GM23338 (cell line): ENCODE results near the gene RTN4RL1. TPM values are rescaled to one million over a fixed set of nuclear protein-coding genes. Genes with fewer than 3 reads are reported as not detected.

Source experiments
- ATAC-seq: fragments of 200-7000 bp; cut with Tn5 transposase; 3 replicates; pipeline ENCODE4 v1.9.1; 2020
- DNase-seq: peaks from one replicate; pipeline ENCODE4 v3.0.0-alpha.2; 2015; ENCODE audit warnings: low spot score
- H2AFZ ChIP-seq: fragments of 200-600 bp; sonication (generic); 2 replicates; pipeline ENCODE4 v1.8.0; 2016; ENCODE audit warnings: antibody characterized with exemption, mild to moderate bottlenecking, moderate library complexity
- H3F3A ChIP-seq: fragments of 200-600 bp; sonication (generic); replicated peaks from 2 replicates; pipeline ENCODE4 v1.8.0; 2017; ENCODE audit warnings: antibody characterized with exemption, mixed run types, low read depth
- H3K27ac ChIP-seq: fragments of 200-600 bp; sonication (generic); 2 replicates; pipeline ENCODE4 v1.6.1; 2016; ENCODE audit warnings: low read depth
- H3K27me3 ChIP-seq: fragments of 200-600 bp; sonication (generic); 2 replicates; pipeline ENCODE4 v1.8.0; 2016; ENCODE audit warnings: mild to moderate bottlenecking, mixed run types, moderate library complexity; ENCODE audit not compliant: insufficient read depth
- H3K36me3 ChIP-seq: fragments of 200-600 bp; sonication (generic); 2 replicates; pipeline ENCODE4 v1.8.0; 2016; ENCODE audit warnings: mild to moderate bottlenecking; ENCODE audit not compliant: insufficient read depth
- H3K4me1 ChIP-seq: fragments of 200-600 bp; sonication (generic); 2 replicates; pipeline ENCODE4 v1.8.0; 2016; ENCODE audit warnings: mild to moderate bottlenecking, moderate library complexity; ENCODE audit not compliant: insufficient read depth
- H3K4me2 ChIP-seq: fragments of 200-600 bp; sonication (generic); 2 replicates; pipeline ENCODE4 v1.7.1; 2017; ENCODE audit warnings: mixed run types
- H3K4me3 ChIP-seq: fragments of 200-600 bp; sonication (generic); 2 replicates; pipeline ENCODE4 v1.6.1; 2016; ENCODE audit warnings: mixed run types
- H3K79me2 ChIP-seq: fragments of 200-600 bp; sonication (generic); replicated peaks from 2 replicates; pipeline ENCODE4 v1.8.0; 2017; ENCODE audit warnings: mild to moderate bottlenecking; ENCODE audit not compliant: insufficient read depth
- H3K9me2 ChIP-seq: fragments of 200-600 bp; sonication (generic); 2 replicates; pipeline ENCODE4 v1.8.0; 2017; ENCODE audit not compliant: insufficient read depth
- H4K20me1 ChIP-seq: fragments of 200-600 bp; sonication (generic); replicated peaks from 2 replicates; pipeline ENCODE4 v1.8.0; 2017; ENCODE audit warnings: mild to moderate bottlenecking; ENCODE audit not compliant: insufficient read depth
- H3K27ac Mint-ChIP-seq: 2 replicates; pipeline ENCODE4 v1.8.0; 2020; ENCODE audit warnings: inconsistent platforms, mild to moderate bottlenecking, moderate library complexity, mixed read lengths
- H3K27me3 Mint-ChIP-seq: 3 replicates; pipeline ENCODE4 v1.8.0; 2022; ENCODE audit warnings: low read depth, mild to moderate bottlenecking, moderate library complexity, mixed read lengths, inconsistent platforms; ENCODE audit not compliant: insufficient read depth, poor library complexity
- H3K36me3 Mint-ChIP-seq: 3 replicates; pipeline ENCODE4 v1.8.0; 2021; ENCODE audit warnings: low read depth, mild to moderate bottlenecking, inconsistent platforms, moderate library complexity, mixed read lengths
- H3K4me1 Mint-ChIP-seq: 3 replicates; pipeline ENCODE4 v1.8.0; 2020; ENCODE audit warnings: mild to moderate bottlenecking, inconsistent platforms, mixed read lengths
- H3K4me3 Mint-ChIP-seq: 3 replicates; pipeline ENCODE4 v1.8.0; 2021; ENCODE audit warnings: moderate library complexity, mild to moderate bottlenecking, inconsistent platforms, mixed read lengths
- H3K9me3 Mint-ChIP-seq: 3 replicates; pipeline ENCODE4 v1.8.0; 2020; ENCODE audit warnings: moderate library complexity, mild to moderate bottlenecking, inconsistent platforms, mixed read lengths
- CREB1 ChIP-seq: fragments of 250-450 bp; sonication (Bioruptor Pico); IDR thresholded peaks from 2 replicates; pipeline ENCODE4 v1.5.0; 2020; ENCODE audit warnings: low read depth, mild to moderate bottlenecking, moderate library complexity
- CTCF ChIP-seq, 2 experiments: fragments of 200-600 bp in 1 of 2; sonication (generic) in 1 of 2; conservative IDR thresholded peaks; 2 replicates each; pipeline versions ENCODE4 v1.5.1 to v1.6.1; 2016 to 2017; ENCODE audit warnings: antibody characterized with exemption in 2 of 2, low read depth in 2 of 2, mild to moderate bottlenecking in 2 of 2, moderate library complexity in 1 of 2
- ETS1 ChIP-seq: IDR thresholded peaks from 2 replicates; pipeline ENCODE4 v1.6.1; 2016; ENCODE audit warnings: antibody characterized with exemption
- EZH2 ChIP-seq: fragments of 200-600 bp; sonication (generic); IDR thresholded peaks from one replicate; pipeline ENCODE4 v1.8.0; 2017; ENCODE audit warnings: antibody characterized with exemption, mild to moderate bottlenecking, low read depth; ENCODE audit not compliant: unreplicated experiment
- EZH2phosphoT487 ChIP-seq: fragments of 200-600 bp; sonication (generic); IDR thresholded peaks from one replicate; pipeline ENCODE4 v1.8.1; 2018; ENCODE audit warnings: antibody characterized with exemption; ENCODE audit not compliant: unreplicated experiment
- JUNB ChIP-seq: IDR thresholded peaks from one replicate; pipeline ENCODE4 v1.6.1; 2016; ENCODE audit warnings: antibody characterized with exemption; ENCODE audit not compliant: unreplicated experiment
- NANOG ChIP-seq: IDR thresholded peaks from 2 replicates; pipeline ENCODE4 v1.6.1; 2016; ENCODE audit warnings: antibody characterized with exemption, borderline replicate concordance
- POLR2AphosphoS5 ChIP-seq: IDR thresholded peaks from 2 replicates; pipeline ENCODE4 v1.6.1; 2016; ENCODE audit warnings: antibody characterized with exemption, low read depth
- REST ChIP-seq: IDR thresholded peaks from one replicate; pipeline ENCODE4 v1.6.1; 2018; ENCODE audit warnings: antibody characterized with exemption; ENCODE audit not compliant: unreplicated experiment
- STAT1 ChIP-seq: IDR thresholded peaks from one replicate; pipeline ENCODE4 v1.6.1; 2016; ENCODE audit warnings: antibody characterized with exemption; ENCODE audit not compliant: unreplicated experiment
- ZNF114 ChIP-seq: fragments of 250-450 bp; sonication (Bioruptor Pico); IDR thresholded peaks from 2 replicates; pipeline ENCODE4 v1.5.0; 2020; ENCODE audit warnings: mild to moderate bottlenecking, moderate library complexity
- ZNF331 ChIP-seq: fragments of 250-450 bp; sonication (Bioruptor Pico); IDR thresholded peaks from 2 replicates; pipeline ENCODE4 v1.5.0; 2020; ENCODE audit warnings: low read depth, mild to moderate bottlenecking, moderate library complexity
- ZNF462 ChIP-seq: fragments of 250-450 bp; sonication (Bioruptor Pico); IDR thresholded peaks from 2 replicates; pipeline ENCODE4 v1.5.0; 2020; ENCODE audit warnings: mild to moderate bottlenecking, moderate library complexity
- polyA plus RNA-seq: library from polyadenylated mRNA; unstranded; fragments of >200 nt; fragmentation: Nextera tagmentation; extraction: Ambion mirVana; gene quantifications from 2 replicates; pipeline ENCODE4 v1.2.1, GENCODE V29; 2016
- total RNA-seq: library from RNA; depleted of rRNA; stranded (reverse); fragments of >200 nt; shearing (Covaris generic); gene quantifications from 2 replicates; pipeline ENCODE4 v1.2.3, GENCODE V29; 2014

RTN4RL1 gene
- total and polyA plus RNA-seq, 2 experiments from 2014 or later: 0.17 TPM; not detected in 1

GRCh38 chr17:2034157-2034556 is 9.0 kb upstream of the RTN4RL1 start:
- H3K4me1 Mint-ChIP-seq: peaks cover 4% of the 10 kb centered on the region
- Histone ChIP-seq H3K79me2 (no peaks in the 10 kb centered on the region), H3K9me2 (no peaks in the 10 kb centered on the region), H3F3A (no peaks in the 10 kb centered on the region), H3K4me1 (peaks cover 3% of the 10 kb centered on the region; the same call in 1 of the 2 replicates), H3K36me3 (no peaks in the 10 kb centered on the region), H4K20me1 (peaks cover 5% of the 10 kb centered on the region), H3K4me3 (no peak overlapping the region), H3K27ac (no peak overlapping the region), H2AFZ (no peak overlapping the region), H3K4me2 (no peak overlapping the region), H3K27me3 (peaks cover 6% of the 10 kb centered on the region)
- TF ChIP-seq ZNF462 (no peak), STAT1 (no peak), EZH2phosphoT487 (no peak), ZNF331 (CRISPR knock-in tag) (no peak), ZNF114 (no peak), CREB1 (CRISPR knock-in tag) (no peak), CTCF (conservative IDR thresholded peaks at IDR 0.05; ENCODE audit: low read depth in 2 of 2) (no peak), NANOG (no peak), REST (no peak), ETS1 (no peak), POLR2AphosphoS5 (no peak), EZH2 (no peak), JUNB (no peak)
- H3K27ac Mint-ChIP-seq: no peak overlapping the region
- H3K27me3 Mint-ChIP-seq: peaks cover 14% of the 10 kb centered on the region
- H3K4me3 Mint-ChIP-seq: no peak overlapping the region; the same call in 2 of the 3 replicates
- DNase-seq (no peak), ATAC-seq (no peak)
- no peaks in the 10 kb centered on the region for H3K9me3 Mint-ChIP-seq
- no peaks in the 10 kb centered on the region; the same call in 2 of the 3 replicates for H3K36me3 Mint-ChIP-seq
